Dermis blood vessel endothelial cell (primary cell): ENCODE measurements around the gene STYXL1. TPM values are rescaled to one million over a fixed set of nuclear protein-coding genes. Genes with fewer than 3 reads are reported as not detected.
A peak's percentile ranks its signal among the peaks of the same experiment; 100 is the strongest.
"Not testable (repeated sequence)": the region's sequence is repeated elsewhere in the genome, so short reads cannot be mapped to it uniquely, and the experiment has no call there.

Experiments
- DNase-seq: peaks from one replicate; pipeline ENCODE4 v3.0.0; 2010
- total RNA-seq: library from RNA; depleted of rRNA; stranded (reverse); fragments of >200 nt; gene quantifications from 2 replicates; pipeline ENCODE4 v1.2.3, GENCODE V29; 2014

Gene STYXL1, protein sequence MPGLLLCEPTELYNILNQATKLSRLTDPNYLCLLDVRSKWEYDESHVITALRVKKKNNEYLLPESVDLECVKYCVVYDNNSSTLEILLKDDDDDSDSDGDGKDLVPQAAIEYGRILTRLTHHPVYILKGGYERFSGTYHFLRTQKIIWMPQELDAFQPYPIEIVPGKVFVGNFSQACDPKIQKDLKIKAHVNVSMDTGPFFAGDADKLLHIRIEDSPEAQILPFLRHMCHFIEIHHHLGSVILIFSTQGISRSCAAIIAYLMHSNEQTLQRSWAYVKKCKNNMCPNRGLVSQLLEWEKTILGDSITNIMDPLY
- total RNA-seq = 28.1 and 38.3 TPM in 2 replicates

DNA sequence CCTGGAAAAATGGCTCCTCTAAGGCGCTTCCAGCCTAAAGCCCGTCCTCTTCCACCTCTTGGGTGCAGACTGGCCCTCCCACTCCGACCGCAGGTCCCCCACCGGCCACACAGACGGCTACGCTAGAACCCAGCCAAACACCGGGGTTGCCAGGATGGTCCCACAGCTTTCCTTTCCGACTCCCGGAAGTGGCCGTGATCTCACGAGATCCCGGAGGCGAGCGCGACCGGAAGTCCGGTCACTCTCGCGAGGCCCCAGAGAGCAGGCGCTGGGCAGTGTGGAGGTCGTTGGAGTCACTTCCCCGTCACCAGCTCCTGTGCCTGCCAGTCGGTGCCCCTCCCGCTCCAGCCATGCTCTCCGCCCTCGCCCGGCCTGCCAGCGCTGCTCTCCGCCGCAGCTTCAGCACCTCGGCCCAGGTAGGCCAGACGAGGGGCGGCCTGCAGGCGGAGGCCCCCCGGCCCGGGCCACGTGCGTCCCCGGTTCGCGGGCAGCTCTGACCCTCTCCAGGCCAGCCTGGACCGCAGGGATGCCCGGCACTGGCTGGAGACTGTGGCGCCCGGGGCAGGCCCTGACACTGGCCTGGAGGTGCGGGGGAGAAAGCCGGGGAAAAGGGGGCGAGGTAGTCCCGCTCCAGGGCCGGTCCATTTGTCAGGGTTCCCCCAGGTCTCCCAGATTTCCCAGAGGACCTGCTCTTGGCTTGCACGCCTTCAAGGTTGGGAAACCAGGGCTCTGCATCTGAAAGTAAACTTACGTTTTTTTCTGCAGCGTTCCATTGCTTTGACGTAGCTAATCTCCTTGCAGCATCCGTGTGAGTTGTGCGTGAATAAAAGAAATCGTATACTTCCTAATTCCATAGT, at the start of gene STYXL1, which contains the start of gene MDH2:
TSS of gene STYXL1 (minus strand) at position 190 of the 857 bp plus-strand sequence. CDS start 17,477 bp downstream, outside the sequence.
TSS of gene MDH2 (plus strand) at position 296 of the 857 bp plus-strand sequence. CDS start at position 351, 55 bp downstream.
- DNase-seq = peak; percentile 98

DNA sequence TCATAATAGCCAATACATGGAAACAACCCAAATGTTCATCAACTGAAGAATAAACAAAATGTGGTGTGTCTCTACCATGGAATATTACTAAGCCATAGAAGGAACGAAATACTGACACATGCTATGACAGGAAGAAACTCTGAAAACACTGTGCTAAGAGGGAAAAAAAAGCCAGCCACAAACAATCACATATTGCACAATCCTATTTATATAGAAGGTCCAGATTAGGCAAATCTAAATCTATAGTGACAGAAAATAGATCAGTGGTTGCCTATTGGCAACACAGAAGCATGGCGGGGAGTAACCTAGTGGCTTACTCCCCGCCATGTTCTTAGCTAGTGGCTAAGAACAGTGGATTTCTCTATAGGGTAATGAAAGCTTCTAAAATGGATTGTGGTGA, 48.1 kb upstream of the STYXL1 start:
- DNase-seq = no peak

DNA sequence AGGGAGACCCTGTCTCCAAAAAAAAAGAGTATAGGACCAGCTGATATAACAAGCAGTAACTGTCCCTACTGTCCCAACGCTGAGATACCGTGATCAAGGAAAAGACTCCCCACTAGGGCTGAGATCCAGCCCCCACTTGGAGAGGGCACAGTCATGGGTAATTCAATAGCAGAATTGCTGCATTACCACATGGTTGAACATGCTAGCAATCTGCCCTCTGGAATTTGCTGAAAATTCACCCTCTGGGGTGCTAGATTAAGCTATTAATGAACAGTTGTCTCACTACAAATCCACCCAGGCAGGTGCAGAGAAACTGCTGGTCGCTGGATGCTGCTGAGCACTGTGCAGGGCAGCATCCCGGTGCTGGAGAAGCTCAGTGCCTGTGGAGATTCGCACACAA, 46.5 kb upstream of the STYXL1 start:
- DNase-seq = not testable (repeated sequence)

DNA sequence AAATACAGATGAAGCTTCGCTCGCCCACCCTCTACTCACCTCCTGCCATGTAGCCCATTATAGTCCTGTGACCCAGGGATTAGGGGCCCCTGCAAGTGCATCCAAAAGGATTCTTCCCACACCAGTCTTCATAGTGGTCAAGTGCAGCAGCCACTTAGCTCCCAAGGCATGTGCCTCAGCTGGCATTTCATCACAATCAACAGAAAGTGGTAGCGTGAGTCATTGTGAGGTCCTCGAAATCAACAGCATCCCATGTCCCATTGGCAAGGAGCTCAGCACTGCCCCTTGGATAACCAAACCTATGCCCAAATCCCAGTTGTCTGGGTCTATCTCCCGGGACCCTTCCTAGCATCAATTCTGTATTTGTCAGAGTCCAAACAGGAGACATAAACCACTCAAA, 45.7 kb upstream of the STYXL1 start:
- not testable (repeated sequence) for DNase-seq

DNA sequence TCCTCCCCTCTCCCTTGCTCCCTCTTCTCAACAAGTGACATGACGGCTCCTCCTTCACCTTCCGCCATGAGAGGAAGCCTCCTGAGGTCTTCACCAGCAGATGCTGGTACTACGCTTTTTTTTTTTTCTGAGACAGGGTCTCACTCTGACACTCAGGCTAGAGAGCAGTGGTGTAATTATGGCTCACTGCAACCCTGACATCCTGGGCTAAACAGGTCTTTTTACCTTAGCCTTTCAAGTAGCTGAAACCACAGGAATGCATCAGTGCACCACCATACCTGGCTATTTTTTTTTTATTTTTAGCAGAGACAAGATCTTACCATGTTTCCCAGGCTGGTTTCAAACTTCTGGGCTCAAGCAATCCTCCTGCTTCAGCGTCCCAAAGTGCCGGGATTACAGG, 43.7 kb upstream of the STYXL1 start:
- DNase-seq = no peak

DNA sequence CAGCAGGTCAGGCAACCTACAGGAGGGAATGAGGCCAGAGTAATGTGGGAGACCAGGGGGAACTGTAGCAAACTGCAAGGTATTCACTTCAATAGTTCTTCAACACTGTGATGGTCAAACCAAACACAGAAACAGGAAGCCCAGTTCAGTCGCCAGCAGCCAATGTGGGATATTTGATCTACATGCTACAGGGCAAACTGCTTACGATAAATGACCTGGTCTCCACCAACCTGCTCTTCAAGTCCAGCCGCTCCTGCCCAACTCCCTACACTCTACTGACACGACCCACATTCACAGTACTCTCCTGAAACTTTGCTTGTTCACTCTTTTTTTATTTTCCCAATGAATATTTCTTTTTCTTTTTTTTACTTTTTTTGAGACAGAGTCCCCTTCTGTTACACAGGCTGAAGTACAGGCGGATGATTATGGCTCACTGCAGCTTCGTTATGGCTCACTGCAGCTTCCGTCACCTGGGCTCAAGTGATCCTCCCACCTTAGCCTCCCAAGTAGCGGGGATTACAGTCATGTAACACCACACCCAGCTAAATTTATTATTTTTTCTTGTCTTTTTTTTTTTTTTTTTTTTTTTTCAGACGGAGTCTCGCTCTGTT, 42.2 kb upstream of the STYXL1 start:
- DNase-seq = no peak

DNA sequence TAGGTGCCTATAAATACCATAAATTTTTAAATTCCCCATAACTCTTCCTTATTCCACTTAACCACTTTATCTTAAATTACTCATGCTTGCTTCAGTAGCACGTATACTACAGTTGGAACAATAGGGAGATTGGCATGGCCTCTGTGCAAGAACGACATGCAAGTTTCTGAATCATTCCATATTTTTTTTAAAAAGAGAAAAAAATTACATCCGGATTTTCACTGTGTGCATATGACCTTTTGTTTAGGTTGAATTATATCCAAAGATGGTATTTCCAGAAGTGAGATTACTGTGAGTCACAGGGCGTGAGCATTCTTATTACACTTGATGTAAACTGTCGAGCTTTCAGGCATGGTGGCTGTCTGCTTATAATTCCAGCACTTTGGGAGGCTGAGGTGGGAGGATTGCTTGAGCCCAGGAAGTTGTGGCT, 39.6 kb upstream of the STYXL1 start:
- DNase-seq = peak; percentile 94

DNA sequence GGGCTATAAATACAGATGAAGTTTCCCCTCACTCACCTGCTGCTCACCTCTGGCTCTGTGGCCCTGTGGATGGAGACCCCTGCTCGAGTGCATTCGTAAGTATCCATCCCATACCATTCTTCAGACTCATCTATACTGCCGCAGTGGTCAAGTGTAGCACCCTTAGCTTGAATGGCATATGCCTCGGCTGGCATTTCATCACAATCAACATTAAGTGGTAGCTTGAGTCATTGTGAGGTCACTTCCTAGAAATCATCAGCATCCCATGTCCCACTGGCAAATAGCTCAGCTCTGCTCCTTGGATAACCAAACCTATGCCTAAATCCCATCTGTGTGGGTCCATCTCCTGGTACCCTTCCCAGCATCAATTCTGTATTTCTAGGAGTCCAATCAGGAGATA, 38.3 kb upstream of the STYXL1 start:
- DNase-seq = peak; percentile 47

DNA sequence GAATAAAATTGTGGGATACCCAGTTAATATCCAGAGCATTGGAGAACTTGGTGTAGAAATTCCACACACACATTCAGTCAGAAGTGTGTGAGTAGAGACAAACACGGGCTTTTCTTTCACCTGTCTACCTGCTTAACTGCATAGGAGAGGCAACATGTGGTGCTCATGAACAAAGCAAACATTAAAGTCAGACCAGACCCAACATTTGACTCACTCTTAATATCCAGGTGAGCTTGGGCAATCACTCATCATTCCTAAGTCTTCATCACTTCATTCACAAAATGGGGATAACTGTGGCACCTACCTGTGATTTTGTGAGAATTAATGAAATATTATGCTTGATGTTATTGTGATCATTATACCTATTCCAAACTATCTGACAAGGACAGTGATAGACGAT, 36.3 kb upstream of the STYXL1 start:
- not testable (repeated sequence) for DNase-seq

DNA sequence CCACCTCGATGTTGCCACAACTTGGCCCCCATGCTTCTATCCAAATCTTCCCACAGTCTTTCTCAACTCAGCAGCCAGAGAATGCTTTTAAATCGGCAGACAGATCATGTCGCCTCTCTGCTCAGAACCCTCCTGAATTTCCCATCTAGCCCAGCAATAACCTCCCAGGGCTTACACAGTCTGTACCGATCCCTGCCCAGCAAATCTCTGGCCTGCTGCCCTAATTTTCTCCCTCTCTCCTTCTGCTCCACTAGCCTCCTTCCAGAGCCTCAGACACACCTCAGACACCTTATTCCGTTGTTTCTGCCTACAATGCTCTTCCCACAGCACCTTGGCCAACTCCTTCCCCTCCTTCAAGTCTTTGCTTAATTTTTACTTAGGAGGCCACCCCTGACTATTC, 32.4 kb upstream of the STYXL1 start:
- DNase-seq = no peak

DNA sequence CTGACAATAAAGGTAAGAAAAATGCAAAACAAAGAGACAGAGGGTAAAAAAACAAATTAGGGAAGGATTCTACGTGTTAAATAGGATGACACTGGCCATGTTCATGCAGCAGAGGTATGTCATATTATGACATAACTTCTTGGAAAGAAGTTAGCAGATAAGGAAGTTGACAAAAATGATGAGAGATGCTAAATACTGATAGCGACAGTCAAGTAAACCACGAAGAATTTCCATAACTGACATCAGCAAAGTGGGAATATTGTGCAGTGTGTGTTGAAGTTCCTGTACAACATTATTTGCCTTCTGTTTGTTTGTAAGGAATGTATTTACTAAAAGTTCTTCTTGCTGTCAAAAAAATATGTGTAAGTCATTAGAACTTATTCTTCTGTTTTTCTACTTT, 29.6 kb upstream of the STYXL1 start:
- DNase-seq = no peak

DNA sequence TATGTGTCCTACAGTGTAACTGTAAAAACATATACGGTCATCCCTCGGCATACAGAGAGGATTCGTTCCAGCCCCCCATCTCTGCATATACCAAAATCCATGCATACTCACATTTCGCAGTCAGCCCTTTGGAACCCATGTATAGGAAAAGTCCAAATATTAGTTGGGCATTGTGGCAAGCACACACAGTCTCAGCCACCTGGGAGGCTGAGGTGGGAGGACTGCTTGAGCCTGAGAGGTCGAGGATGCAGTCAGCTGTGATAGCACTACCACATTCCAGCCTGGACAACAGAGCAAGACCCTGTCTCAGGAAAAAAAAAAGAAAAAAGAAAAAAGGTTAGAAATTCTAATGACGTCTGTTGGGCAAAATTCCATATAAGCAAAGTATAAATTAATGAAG, 29.2 kb upstream of the STYXL1 start:
- no peak for DNase-seq

DNA sequence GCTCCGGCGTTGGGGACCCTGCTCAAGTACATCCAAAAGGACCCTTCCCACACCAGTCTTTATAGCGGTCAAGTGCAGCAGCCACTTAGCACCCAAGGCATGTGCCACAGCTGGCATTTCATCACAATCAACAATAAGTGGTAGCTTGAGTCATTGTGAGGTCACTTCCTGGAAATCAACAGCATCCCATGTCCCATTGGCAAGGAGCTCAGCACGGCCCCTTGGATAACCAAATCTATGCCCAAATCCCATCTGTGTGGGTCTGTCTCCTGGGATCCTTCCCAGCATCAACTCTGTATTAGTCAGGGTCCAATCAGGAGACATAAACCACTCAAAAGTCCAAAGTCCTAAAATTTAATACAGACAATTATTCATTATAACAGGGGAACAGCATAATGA, 27.2 kb upstream of the STYXL1 start:
- DNase-seq = peak; percentile 30

DNA sequence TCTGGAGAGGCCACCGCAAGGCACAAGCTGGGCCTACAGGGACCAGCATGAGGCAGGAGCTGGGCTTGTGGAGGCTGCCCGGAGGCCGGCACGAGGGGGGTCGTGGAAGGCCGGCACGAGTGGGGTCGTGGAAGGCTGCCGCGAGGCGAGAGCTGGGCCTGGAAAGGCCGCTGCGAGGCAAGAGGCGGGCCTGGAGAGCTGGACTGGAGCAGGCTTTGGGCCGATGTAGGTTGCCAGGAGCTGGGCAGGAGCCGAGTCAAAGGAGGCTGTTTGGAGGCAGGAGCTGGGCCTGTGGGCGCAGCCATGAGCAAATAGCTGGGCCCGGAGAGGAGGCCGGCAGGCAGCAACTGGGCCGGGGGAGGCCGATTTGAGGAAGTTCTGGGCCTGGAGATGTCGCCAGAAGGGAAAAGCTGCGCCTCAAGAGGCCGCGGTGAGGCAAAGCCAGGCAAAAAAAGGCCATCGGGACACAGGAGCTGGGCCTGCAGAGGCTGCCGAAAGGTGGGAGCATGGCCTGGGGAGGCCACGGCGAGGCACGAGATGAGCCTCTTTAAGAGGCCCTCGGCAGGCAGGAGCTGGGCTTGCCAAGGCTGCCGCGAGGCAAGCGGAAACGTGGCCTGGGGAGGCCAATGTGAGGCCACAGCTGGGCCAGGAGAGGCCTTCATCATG, 26.6 kb upstream of the STYXL1 start:
- no peak for DNase-seq

DNA sequence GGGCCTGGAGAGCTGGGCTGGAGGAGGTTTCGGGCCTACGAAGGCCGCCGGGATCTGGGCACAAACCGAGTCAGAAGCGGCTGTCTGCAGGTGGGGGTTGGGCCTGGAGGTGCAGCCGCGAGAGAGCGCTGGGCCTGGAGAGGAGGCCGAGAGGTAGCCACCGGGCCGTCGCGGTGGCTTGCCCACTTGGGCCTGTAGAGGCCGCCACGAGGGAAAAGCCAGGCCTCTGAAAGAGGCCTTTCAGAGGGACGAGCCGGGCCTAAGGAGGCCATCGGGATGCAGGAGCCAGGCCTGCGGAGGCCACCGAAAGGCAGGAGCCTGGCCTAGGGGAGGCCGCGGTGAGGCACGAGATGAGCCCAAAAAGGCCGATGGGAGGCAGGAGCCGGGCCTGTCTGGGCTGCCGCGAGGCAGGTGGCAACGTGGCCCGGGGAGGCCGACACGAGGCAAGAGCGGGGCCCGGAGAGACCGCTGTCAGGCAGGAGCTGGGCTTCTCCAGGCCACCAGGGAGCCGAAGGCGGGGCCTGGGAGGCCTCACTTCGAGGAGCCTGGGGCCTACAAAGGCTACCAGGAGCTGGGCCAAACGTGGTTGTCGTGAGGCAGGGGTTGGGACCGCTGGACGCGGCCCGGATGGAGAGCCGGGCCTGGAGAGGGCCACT, 25.7 kb upstream of the STYXL1 start:
- no peak for DNase-seq

DNA sequence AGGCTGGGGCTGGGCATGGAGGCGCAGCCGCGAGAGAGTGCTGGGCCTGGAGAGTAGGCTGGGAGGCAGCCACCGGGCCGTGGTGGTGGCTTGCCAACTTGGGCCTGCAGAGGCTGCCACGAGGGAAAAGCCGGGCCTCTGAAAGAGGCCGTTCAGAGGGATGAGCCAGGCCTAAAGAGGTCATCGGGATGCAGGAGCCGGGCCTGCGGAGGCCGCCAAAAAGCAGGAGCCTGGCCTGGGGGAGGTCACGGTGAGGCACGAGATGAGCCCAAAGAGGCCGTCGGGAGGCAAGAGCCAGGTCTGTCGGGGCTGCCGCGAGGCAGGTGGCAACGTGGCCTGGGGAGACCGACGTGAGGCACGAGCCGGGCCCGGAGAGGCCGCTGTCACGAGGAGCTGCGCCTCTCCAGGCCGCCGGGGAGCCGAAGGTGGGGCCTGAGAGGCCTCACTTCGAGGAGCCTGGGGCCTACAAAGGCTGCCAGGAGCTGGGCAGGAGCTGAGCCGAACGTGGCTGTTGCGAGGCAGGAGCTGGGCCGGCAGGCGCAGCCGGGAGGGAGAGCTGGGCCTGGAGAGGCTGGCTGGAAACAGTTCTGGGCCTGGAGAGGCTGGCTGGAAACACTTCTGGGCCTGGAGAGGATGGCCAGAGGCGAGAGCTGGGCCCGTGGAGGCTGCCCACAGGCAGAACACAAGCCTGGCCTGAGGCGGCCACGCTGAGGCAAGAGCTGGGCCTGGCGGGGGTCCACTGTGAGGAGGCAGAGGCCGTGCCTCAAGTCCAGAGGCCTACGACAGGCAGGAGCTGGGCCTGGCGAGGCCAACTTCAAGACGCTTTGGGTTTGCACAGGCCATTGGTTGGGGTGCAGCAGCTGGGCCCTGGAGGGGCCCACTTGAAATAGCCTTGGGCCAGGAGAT, 24.7 kb upstream of the STYXL1 start:
- DNase-seq = no peak

DNA sequence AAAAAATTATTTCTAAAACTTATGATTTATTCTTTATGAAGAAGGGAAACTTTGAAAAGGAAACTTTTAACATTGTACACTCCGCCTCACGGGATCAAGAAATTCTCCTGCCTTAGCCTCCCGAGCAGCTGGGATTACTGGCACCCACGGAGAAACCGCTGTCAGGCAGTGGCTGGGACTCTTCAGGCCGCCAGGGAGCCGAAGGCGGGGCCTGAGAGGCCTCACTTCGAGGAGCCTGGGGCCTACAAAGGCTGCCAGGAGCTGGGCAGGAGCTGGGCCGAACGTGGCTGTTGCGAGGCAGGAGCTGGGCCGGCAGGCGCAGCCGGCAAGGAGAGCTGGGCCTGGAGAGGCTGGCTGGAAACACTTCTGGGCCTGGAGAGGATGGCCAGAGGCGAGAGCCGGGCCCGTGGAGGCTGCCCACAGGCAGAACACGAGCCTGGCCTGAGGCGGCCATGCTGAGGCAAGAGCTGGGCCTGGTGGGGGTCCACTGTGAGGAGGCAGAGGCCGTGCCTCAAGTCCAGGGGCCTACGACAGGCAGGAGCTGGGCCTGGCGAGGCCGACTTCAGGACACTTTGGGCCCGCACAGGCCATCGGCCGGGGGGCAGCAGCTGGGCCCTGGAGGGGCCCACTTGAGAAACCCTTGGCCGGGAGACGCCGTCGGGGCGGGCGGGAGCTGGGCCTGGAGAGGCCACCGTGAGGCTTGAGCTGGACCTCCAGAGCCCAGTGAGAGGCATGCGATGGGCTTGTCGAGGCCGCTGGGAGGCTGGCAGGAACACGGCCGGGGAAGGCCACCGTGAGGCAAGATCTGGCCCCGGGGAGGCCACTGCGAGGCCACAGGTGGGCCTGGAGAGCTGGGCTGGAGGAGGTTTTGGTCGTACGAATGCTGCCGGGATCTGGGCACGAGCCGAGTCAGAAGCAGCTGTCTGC, 23.8 kb upstream of the STYXL1 start:
- no peak for DNase-seq

DNA sequence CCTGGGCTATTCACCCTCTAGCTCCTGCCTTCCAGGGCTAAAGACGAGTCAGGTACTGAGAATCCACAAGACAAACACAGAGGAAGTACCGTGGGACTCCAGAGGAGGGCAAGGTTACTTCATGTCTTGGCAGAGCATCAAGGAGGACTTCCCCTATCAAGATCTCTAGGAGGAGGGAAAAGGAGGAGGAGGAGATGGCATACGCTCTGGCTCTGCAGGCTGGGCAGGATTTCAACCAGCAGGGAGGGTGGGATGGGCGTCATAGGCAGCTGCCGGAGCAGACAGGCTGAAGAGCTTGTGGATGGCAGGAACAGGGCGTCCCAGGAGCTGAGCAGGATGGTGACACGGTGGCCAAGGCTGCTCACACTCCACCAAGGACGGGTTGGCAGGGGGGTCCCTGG, 21.4 kb upstream of the STYXL1 start:
- peak; percentile 85 for DNase-seq

DNA sequence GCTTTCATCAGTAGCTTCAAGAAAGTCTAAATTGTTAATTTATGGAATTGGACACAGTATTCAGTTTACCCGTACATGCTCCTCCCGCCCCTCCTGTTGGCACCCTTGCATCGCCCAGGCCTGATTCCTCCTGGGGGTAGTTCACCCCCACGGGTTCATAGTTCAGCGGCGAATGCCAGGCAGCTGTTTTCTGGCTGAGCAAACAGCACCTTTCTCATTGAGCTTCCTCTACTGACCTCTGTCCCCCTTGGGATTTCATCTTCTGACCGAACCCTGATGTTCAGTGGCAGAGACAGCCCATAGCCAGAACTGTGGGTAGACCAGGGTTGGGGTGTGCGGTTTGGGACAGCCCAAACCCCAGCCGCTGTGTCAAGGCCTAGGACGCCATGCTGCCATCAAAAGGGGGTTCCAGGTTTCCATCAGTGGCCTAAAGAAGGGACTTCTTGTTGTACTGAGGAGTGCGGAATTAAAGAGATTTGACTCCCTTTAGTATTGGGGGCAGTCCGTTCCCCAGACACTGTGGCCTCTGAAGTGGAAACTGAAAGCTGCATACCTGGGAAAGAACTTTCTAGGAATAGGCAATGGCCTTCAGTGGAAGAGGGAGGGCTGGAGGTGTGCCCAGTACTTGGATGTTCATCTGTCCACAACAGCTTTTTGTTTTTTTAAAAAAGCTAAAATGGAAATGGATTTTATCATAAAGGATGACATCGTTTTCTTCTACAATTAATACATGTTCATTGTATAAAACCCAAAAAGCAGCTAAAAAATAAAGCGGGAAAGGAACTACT, 19.1 kb upstream of the STYXL1 start:
- DNase-seq = no peak
